ENCODE results near the gene CHRNA9. TPM values are rescaled to one million over a fixed set of nuclear protein-coding genes. Genes with fewer than 3 reads are reported as not detected.

Gene CHRNA9
- total and polyA plus RNA-seq, 7 experiments from 2014 or later = 0.30 to 1.1 (median 0.39) TPM; not detected in 3

DNA sequence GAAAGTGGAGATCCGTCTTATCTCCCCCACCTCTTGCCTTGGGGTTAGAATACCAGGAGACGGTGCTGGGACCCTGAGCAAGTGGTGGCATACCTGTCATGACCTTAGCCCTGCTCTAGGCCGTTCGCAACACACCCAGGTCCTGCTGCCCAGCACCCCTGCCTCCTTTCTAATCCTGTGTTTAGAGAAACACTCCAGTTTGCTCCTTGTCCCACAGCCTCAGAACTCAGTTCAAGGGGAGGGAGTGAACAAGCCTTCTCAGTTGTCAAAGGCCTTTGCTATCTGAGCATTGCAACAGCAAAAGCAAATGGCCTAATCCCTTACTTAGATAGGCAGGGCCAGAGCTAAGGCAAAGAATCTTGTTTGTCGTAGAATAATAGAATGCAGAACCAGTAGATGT is 67.9 kb downstream of the CHRNA9 start:
- H3K4me1 ChIP-seq (ENCODE audit: control insufficient read depth in 2 of 2, insufficient read depth in 2 of 2, low read length in 2 of 2) = no peaks in the 10 kb centered on the region
- no peak overlapping the region for H3K4me3 ChIP-seq (ENCODE audit: low read length)
- H3K27me3 ChIP-seq (ENCODE audit: control insufficient read depth in 2 of 2, insufficient read depth in 2 of 2, low read length in 2 of 2) = no peaks in the 10 kb centered on the region
- no peak overlapping the region for H3K4me3 Mint-ChIP-seq
- no peak for ATAC-seq
- H3K27me3 Mint-ChIP-seq = no peaks in the 10 kb centered on the region
- H3K27ac Mint-ChIP-seq = peak overlapping the region in 1 of 9 donors; percentile 17
- H3K9me3 Mint-ChIP-seq = peaks cover 3 to 25% (median 10%) of the 10 kb centered on the region in 11 donors
- DNase-seq = no peak
- ChIA-PET POLR2A (no interaction called here), CTCF (no interaction called here)
- peaks cover 0 to 4% (median 0%) of the 10 kb centered on the region in 3 experiments for H3K9me3 ChIP-seq (ENCODE audit: control insufficient read depth in 2 of 3, low read length in 3 of 3)
- no peaks in the 10 kb centered on the region for H3K36me3 ChIP-seq (ENCODE audit: control insufficient read depth in 2 of 3, insufficient read depth in 3 of 3, low read length in 3 of 3)
- intact Hi-C loops (cut with micrococcal nuclease) = no loop called here
- H3K27ac ChIP-seq (ENCODE audit: low read depth, low read length) = no peak overlapping the region
- H3K4me1 Mint-ChIP-seq = peaks cover 0 to 2% (median 0%) of the 10 kb centered on the region in 7 donors
- peaks cover 3 to 17% (median 14%) of the 10 kb centered on the region in 5 donors for H3K36me3 Mint-ChIP-seq

Other genes starting within 250 kb of the CHRNA9 start
- gene RHOH, start 138.3 kb upstream of the CHRNA9 start, total RNA-seq = 100 to 1,000 TPM; 160 to 370 (median 250) TPM
- 100 to 1,000 TPM; 393 to 479 TPM for gene RHOH, start 138.3 kb upstream of the CHRNA9 start, polyA plus RNA-seq